CD4-positive, alpha-beta T cell treated with Interleukin-4 for 1 hour (primary cell): ENCODE data around the gene PPP1R9B.

Source experiments
- DNase-seq, 2 donors: peaks; one replicate each; pipeline ENCODE4 v3.0.0-alpha.2; 2020 to 2022

Gene PPP1R9B

GRCh38 chr17:50171371-50172071 is 21.0 kb upstream of the PPP1R9B start:
- no peak for DNase-seq

- no peak for DNase-seq
Measured at GRCh38 chr17:50170662-50171370, 20.3 kb upstream of the PPP1R9B start.

GRCh38 chr17:50169881-50170459 is 19.5 kb upstream of the PPP1R9B start:
- no peak for DNase-seq

GRCh38 chr17:50169121-50169764 is 18.8 kb upstream of the PPP1R9B start:
- DNase-seq: peak; percentile 77 to 84

GRCh38 chr17:50168319-50168718 is 17.8 kb upstream of the PPP1R9B start:
- no peak for DNase-seq

GRCh38 chr17:50167371-50167770 is 16.9 kb upstream of the PPP1R9B start:
- no peak for DNase-seq

GRCh38 chr17:50166518-50167181 is 16.2 kb upstream of the PPP1R9B start:
- no peak for DNase-seq

- no peak for DNase-seq
Measured at GRCh38 chr17:50165867-50166517, 15.5 kb upstream of the PPP1R9B start, which contains the start of gene SGCA. SGCA (plus strand) TSS chr17:50166005; CDS start chr17:50166041, 36 bp downstream.

GRCh38 chr17:50165466-50165865 is 15.0 kb upstream of the PPP1R9B start:
- no peak for DNase-seq

- DNase-seq: no peak
Measured at GRCh38 chr17:50165066-50165465, 14.6 kb upstream of the PPP1R9B start.

GRCh38 chr17:50164697-50164988 is 14.2 kb upstream of the PPP1R9B start:
- DNase-seq: no peak

GRCh38 chr17:50163843-50164696 is 13.6 kb upstream of the PPP1R9B start:
- peak in 1 of 2 donors; percentile 59 for DNase-seq

- DNase-seq: no peak
Measured at GRCh38 chr17:50162466-50163254, 12.2 kb upstream of the PPP1R9B start.

GRCh38 chr17:50161911-50162288 is 11.4 kb upstream of the PPP1R9B start:
- no peak for DNase-seq

GRCh38 chr17:50161023-50161910 is 10.8 kb upstream of the PPP1R9B start:
- DNase-seq: peak; percentile 93 to 96

- DNase-seq: peak in 1 of 2 donors; percentile 35
Measured at GRCh38 chr17:50157891-50158290, 7.4 kb upstream of the PPP1R9B start.

GRCh38 chr17:50155115-50155819 is 4.8 kb upstream of the PPP1R9B start:
- DNase-seq: no peak

GRCh38 chr17:50154604-50155003 is 4.1 kb upstream of the PPP1R9B start:
- no peak for DNase-seq
